GM23248 (cell line): ENCODE results near the gene S100A1.

Experiments
- EZH2 ChIP-seq: fragments of 200-600 bp; sonication (generic); IDR thresholded peaks from 2 replicates; pipeline ENCODE4 v1.6.1; 2018; ENCODE audit warnings: antibody characterized with exemption, mild to moderate bottlenecking; ENCODE audit not compliant: insufficient read depth, poor library complexity, severe bottlenecking
- EZH2phosphoT487 ChIP-seq: fragments of 200-600 bp; sonication (generic); IDR thresholded peaks from 2 replicates; pipeline ENCODE4 v1.6.1; 2018; ENCODE audit warnings: antibody characterized with exemption, moderate library complexity, mild to moderate bottlenecking, low read depth; ENCODE audit not compliant: insufficient read depth

- no peak for TF ChIP-seq EZH2phosphoT487
- TF ChIP-seq EZH2, result no peak
Measured at GRCh38 chr1:153609585-153609907, 18.7 kb upstream of the S100A1 start.
